Osteocyte (in vitro differentiated cells): Measurements from ENCODE around the gene TMEM154. TPM values are rescaled to one million over a fixed set of nuclear protein-coding genes. Genes with fewer than 3 reads are reported as not detected.

Experiments used
- DNase-seq: peaks from one replicate; pipeline ENCODE4 v3.0.0; 2021; ENCODE audit warnings: mixed read lengths; ENCODE audit not compliant: unreplicated experiment; ENCODE audit errors: extremely low spot score
- H3K27ac Mint-ChIP-seq: one replicate; pipeline ENCODE4 v1.8.0; 2021; ENCODE audit warnings: mild to moderate bottlenecking, mixed read lengths; ENCODE audit not compliant: unreplicated experiment
- H3K27me3 Mint-ChIP-seq: one replicate; pipeline ENCODE4 v1.8.0; 2021; ENCODE audit warnings: mixed read lengths; ENCODE audit not compliant: unreplicated experiment
- H3K36me3 Mint-ChIP-seq: one replicate; pipeline ENCODE4 v1.8.0; 2021; ENCODE audit warnings: mixed read lengths; ENCODE audit not compliant: unreplicated experiment
- H3K4me1 Mint-ChIP-seq: one replicate; pipeline ENCODE4 v1.8.0; 2021; ENCODE audit warnings: mixed read lengths; ENCODE audit not compliant: unreplicated experiment
- H3K4me3 Mint-ChIP-seq: one replicate; pipeline ENCODE4 v1.8.0; 2021; ENCODE audit warnings: mild to moderate bottlenecking, moderate library complexity, mixed read lengths; ENCODE audit not compliant: unreplicated experiment
- H3K9me3 Mint-ChIP-seq: one replicate; pipeline ENCODE4 v1.8.0; 2021; ENCODE audit warnings: mixed read lengths; ENCODE audit not compliant: unreplicated experiment
- CTCF ChIP-seq: fragments of 200-600 bp; sonication (generic); IDR thresholded peaks from 2 replicates; pipeline ENCODE4 v1.5.0; 2021; ENCODE audit warnings: antibody characterized with exemption, mild to moderate bottlenecking, moderate library complexity
- total RNA-seq: library from RNA; stranded (reverse); gene quantifications from 2 replicates; pipeline ENCODE4 v1.2.1, GENCODE V29; 2021

Gene TMEM154
- total RNA-seq, 1 donor from 2014 or later, result 1.4 TPM

GRCh38 chr4:152709675-152710438 lies 30.1 kb upstream of the TMEM154 start:
- Mint-ChIP-seq H3K9me3 (no peaks in the 10 kb centered on the region), H3K27me3 (peaks cover 35% of the 10 kb centered on the region), H3K4me3 (no peak overlapping the region), H3K27ac (no peak overlapping the region), H3K4me1 (no peaks in the 10 kb centered on the region), H3K36me3 (no peaks in the 10 kb centered on the region)
- no peak for DNase-seq
- TF ChIP-seq CTCF, result no peak

- Mint-ChIP-seq H3K4me3 (no peak overlapping the region), H3K27ac (no peak overlapping the region), H3K9me3 (no peaks in the 10 kb centered on the region), H3K27me3 (peaks cover 33% of the 10 kb centered on the region), H3K4me1 (no peaks in the 10 kb centered on the region), H3K36me3 (no peaks in the 10 kb centered on the region)
- no peak for DNase-seq
- no peak for TF ChIP-seq CTCF
These were observed 29.0 kb upstream of the TMEM154 start for GRCh38 chr4:152708796-152709195.

- Mint-ChIP-seq H3K36me3 (no peaks in the 10 kb centered on the region), H3K4me3 (no peak overlapping the region), H3K27ac (no peak overlapping the region), H3K4me1 (no peaks in the 10 kb centered on the region), H3K9me3 (peaks cover 2% of the 10 kb centered on the region), H3K27me3 (peaks cover 35% of the 10 kb centered on the region)
- no peak for DNase-seq
- TF ChIP-seq CTCF, result no peak
These were observed 28.6 kb upstream of the TMEM154 start for GRCh38 chr4:152708361-152708760.

GRCh38 chr4:152707632-152708031 lies 27.8 kb upstream of the TMEM154 start:
- Mint-ChIP-seq H3K27me3 (peaks cover 32% of the 10 kb centered on the region), H3K9me3 (peaks cover 4% of the 10 kb centered on the region), H3K36me3 (no peaks in the 10 kb centered on the region), H3K4me1 (no peaks in the 10 kb centered on the region), H3K4me3 (no peak overlapping the region), H3K27ac (no peak overlapping the region)
- no peak for TF ChIP-seq CTCF
- no peak for DNase-seq

GRCh38 chr4:152705903-152706302 lies 26.1 kb upstream of the TMEM154 start:
- no peak overlapping the region for H3K27ac Mint-ChIP-seq
- no peak for TF ChIP-seq CTCF
- peaks cover 35% of the 10 kb centered on the region for H3K27me3 Mint-ChIP-seq
- H3K4me1 Mint-ChIP-seq, result no peaks in the 10 kb centered on the region
- no peak overlapping the region for H3K4me3 Mint-ChIP-seq
- DNase-seq, result no peak
- no peaks in the 10 kb centered on the region for H3K36me3 Mint-ChIP-seq
- peaks cover 4% of the 10 kb centered on the region for H3K9me3 Mint-ChIP-seq
